GM12878 (cell line): Measurements from ENCODE around the gene PRG2. TPM values are rescaled to one million over a fixed set of nuclear protein-coding genes. Genes with fewer than 3 reads are reported as not detected.

Experiments
- ATAC-seq: fragments of 200-7000 bp; cut with Tn5 transposase; 3 replicates; pipeline ENCODE4 v1.9.1; 2020; ENCODE audit warnings: mild to moderate bottlenecking, moderate library complexity
- BruUV-seq: library from RNA; stranded (reverse); fragments of 400-500 nt; replicated peaks from 2 replicates; lab custom pipeline; 2021; lab: Mats Ljungman, UMichigan
- CTCF ChIA-PET: fragments of 300-600 bp; sonication (Branson Sonifier 250); formaldehyde crosslinking; extraction: SDS; loops from one replicate; lab custom pipeline; 2021; ENCODE audit warnings: inconsistent platforms; lab: Yijun Ruan, JAX
- POLR2A ChIA-PET: fragments of 350-600 bp; formaldehyde crosslinking; extraction: SDS; loops from one replicate; lab custom pipeline; 2021; ENCODE audit warnings: inconsistent platforms; lab: Charles Lee
- RAD21 ChIA-PET: fragments of 300-600 bp; sonication (Branson Sonifier 250); formaldehyde crosslinking; loops from one replicate; lab custom pipeline; 2023; ENCODE audit warnings: antibody characterized with exemption; ENCODE audit not compliant: unreplicated experiment; lab: Charles Lee
- SMC1A ChIA-PET: fragments of 300-600 bp; sonication (Branson Sonifier 250); formaldehyde crosslinking; loops from one replicate; lab custom pipeline; 2023; ENCODE audit not compliant: unreplicated experiment, uncharacterized antibody; lab: Charles Lee
- DNase-seq: peaks from one replicate; pipeline ENCODE4 v3.0.0-alpha.2; 2011; ENCODE audit warnings: low read depth, low spot score
- FAIRE-seq: peaks from 3 replicates; lab custom pipeline; 2011; peaks lifted over from hg19 to GRCh38; lab: Jason Lieb, UNC
- H2AFZ ChIP-seq: 2 replicates; pipeline ENCODE4 v1.6.0; 2011; ENCODE audit warnings: low read depth, low read length, control low read depth; ENCODE audit not compliant: control insufficient read depth
- H3K27ac ChIP-seq: 2 replicates; pipeline ENCODE4 v1.5.1; 2011; ENCODE audit warnings: control low read depth; ENCODE audit not compliant: control insufficient read depth, insufficient read depth
- H3K27me3 ChIP-seq, 2 experiments: replicated peaks in 1 of 2; 2 replicates each; pipeline versions ENCODE4 v1.6.0 to v1.6.1; 2011; ENCODE audit warnings: low read length in 1 of 2; ENCODE audit not compliant: control insufficient read depth in 2 of 2, insufficient read depth in 2 of 2
- H3K36me3 ChIP-seq, 2 experiments: 2 replicates each; pipeline ENCODE4 v1.5.1; 2011; ENCODE audit warnings: low read length in 1 of 2; ENCODE audit not compliant: control insufficient read depth in 2 of 2, insufficient read depth in 2 of 2
- H3K4me1 ChIP-seq: 2 replicates; pipeline ENCODE4 v1.6.1; 2011; ENCODE audit warnings: mild to moderate bottlenecking, low read length, moderate library complexity, mixed read lengths; ENCODE audit not compliant: control insufficient read depth, insufficient read depth
- H3K4me2 ChIP-seq: 2 replicates; pipeline ENCODE4 v1.6.0; 2011; ENCODE audit warnings: control low read depth; ENCODE audit not compliant: control insufficient read depth, insufficient read depth
- H3K4me3 ChIP-seq: fragments of 200-600 bp; sonication (generic); 2 replicates; pipeline ENCODE4 v1.5.1; 2016
- H3K79me2 ChIP-seq: 2 replicates; pipeline ENCODE4 v1.6.0; 2011; ENCODE audit warnings: low read length; ENCODE audit not compliant: control insufficient read depth, insufficient read depth
- H3K9ac ChIP-seq: 2 replicates; pipeline ENCODE4 v1.8.0; 2011; ENCODE audit warnings: low read length, control low read depth, mixed read lengths; ENCODE audit not compliant: control insufficient read depth, insufficient read depth
- H3K9me3 ChIP-seq: replicated peaks from 3 replicates; pipeline ENCODE4 v1.5.1; 2011; ENCODE audit warnings: mild to moderate bottlenecking, low read length; ENCODE audit not compliant: control insufficient read depth, insufficient read depth
- H4K20me1 ChIP-seq: 2 replicates; pipeline ENCODE4 v1.6.0; 2011; ENCODE audit not compliant: control insufficient read depth, insufficient read depth
- NFIC ChIP-seq: IDR thresholded peaks from 2 replicates; pipeline ENCODE4 v1.6.1; 2012; ENCODE audit warnings: low read depth, mild to moderate bottlenecking, inconsistent platforms, low read length, moderate library complexity
- ZNF592 ChIP-seq: fragments of 450-650 bp; IDR thresholded peaks from 2 replicates; pipeline ENCODE4 v1.6.1; 2017; ENCODE audit warnings: mild to moderate bottlenecking, moderate library complexity
- WGBS: methylation state at CpG from one replicate; pipeline ENCODE4 v1.1.6; 2016; ENCODE audit warnings: low lambda C conversion rate; ENCODE audit not compliant: insufficient replicate concordance, insufficient coverage; ENCODE audit errors: missing lambda C conversion rate; 5-methylcytosine and 5-hydroxymethylcytosine counted together
- in situ Hi-C: fragments of 300-500 bp; cut with MboI; formaldehyde crosslinking; loops from 9 replicates; pipeline ENCODE4 v1.14.3; 2018; ENCODE audit warnings: mixed read lengths
- intact Hi-C: fragments of 100-400 bp; cut with micrococcal nuclease; formaldehyde crosslinking; loops from one replicate; pipeline ENCODE4 v1.14.2; 2022; ENCODE audit not compliant: unreplicated experiment
- polyA plus RNA-seq, 11 experiments: library from polyadenylated mRNA; depleted of rRNA in 4 of 11; unstranded in 6 of 11; stranded (reverse) in 5 of 11; fragments of >200 nt; fragmentation: Nextera tagmentation in 4 of 11; fragmentation: Illumina TruSeq in 1 of 11; extraction: Ambion mirVana in 4 of 11; extraction: Trizol in 1 of 11; gene quantifications; 1 replicate in 1 of 11; 2 replicates in 10 of 11; pipeline versions ENCODE4 v1.2.1 to v1.2.3, GENCODE V29; 2011 to 2016; ENCODE audit warnings: inconsistent platforms in 2 of 11, missing spikeins in 2 of 11, low read depth in 1 of 11
- total RNA-seq, 4 experiments: library from RNA; depleted of rRNA in 3 of 4; stranded (reverse); fragments of >200 nt in 3 of 4; fragmentation: Illumina TruSeq in 1 of 4; extraction: Trizol in 1 of 4; gene quantifications; 2 replicates each; pipeline versions ENCODE4 v1.2.1 to v1.2.3, GENCODE V29; 2013 to 2021

PRG2 gene
- total and polyA plus RNA-seq, 10 of the 15 experiments (the other 5 are each of a cell fraction or from before 2014, with no cell fraction given): 0.10 to 1.7 (median 0.56) TPM; not detected in 2

DNA sequence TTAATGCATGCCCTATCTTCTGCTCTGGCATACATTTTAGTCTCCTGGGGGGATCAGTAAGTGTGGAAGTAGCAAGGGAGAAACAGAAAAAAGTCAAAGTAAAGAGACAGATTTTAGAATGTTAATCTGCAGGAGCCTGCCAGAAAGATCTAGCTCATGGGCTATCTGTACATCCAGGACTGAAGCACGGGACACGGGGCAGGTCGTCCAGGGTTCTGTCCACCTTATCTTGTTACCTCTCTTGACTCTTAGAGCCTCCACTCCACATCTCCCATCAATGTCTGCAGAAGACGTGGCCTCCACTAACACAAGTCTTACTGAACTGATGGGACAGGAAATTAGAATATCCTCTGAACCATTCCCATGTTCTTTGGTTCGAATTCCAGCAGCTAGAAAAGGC is 38.2 kb upstream of the PRG2 start:
- intact Hi-C loops: loop anchor here (5.0 kb wide), 1 partner anchor 49 kb away; no protein-coding TSS in a partner anchor
- Histone ChIP-seq H3K27ac (no peak overlapping the region), H4K20me1 (no peaks in the 10 kb centered on the region), H3K4me3 (no peak overlapping the region), H3K36me3 (peaks cover 6% of the 10 kb centered on the region in 2 experiments; a peak in 3 of 4 replicates), H2AFZ (no peak overlapping the region), H3K9ac (no peak overlapping the region), H3K9me3 (no peaks in the 10 kb centered on the region), H3K27me3 (no peaks in the 10 kb centered on the region), H3K79me2 (peaks cover 35% of the 10 kb centered on the region)
- ChIA-PET CTCF (interaction anchor here (1.2 to 3.9 kb wide), 4 partner anchors 28 to 98 kb away, joined by 3 to 15 read pairs (median 10); partner anchors contain the start of gene RTN4RL2), RAD21 (interaction anchor here (1.2 to 1.8 kb wide), 2 partner anchors 29 to 55 kb away, joined by 3 to 4 read pairs; no protein-coding TSS in a partner anchor), SMC1A (interaction anchor here (0.6 to 1.2 kb wide), 3 partner anchors 9 to 23 kb away, joined by 3 read pairs; no protein-coding TSS in a partner anchor), POLR2A (no interaction called here)
- FAIRE-seq: no peak
- WGBS: 73% methylated on average over 5 of the region's 5 CpGs
- BruUV-seq: no TSS peak
- ATAC-seq: no peak
- TF ChIP-seq NFIC (no peak), ZNF592 (no peak)
- TF ChIP-seq, all 136 proteins: peak for 0
- in situ Hi-C loops: no loop called here
- no peak overlapping the region for H3K4me2 ChIP-seq
- no peak for DNase-seq
- H3K4me1 ChIP-seq: peaks cover 31% of the 10 kb centered on the region
